D341Med (cell line): Measurements from ENCODE around the gene GTF3C1.
"Not testable (repeated sequence)": the region's sequence is repeated elsewhere in the genome, so short reads cannot be mapped to it uniquely, and the experiment has no call there.

Experiments used
- DNase-seq: peaks from one replicate; pipeline ENCODE4 v3.0.0; 2012; ENCODE audit warnings: low spot score

Gene GTF3C1

GRCh38 chr16:27549746-27550581, at the start of gene GTF3C1, which contains the start of gene KATNIP:
Gene GTF3C1, minus strand, starts transcription at chr16:27549913. Its CDS starts 23 bp downstream, at chr16:27549890.
Gene KATNIP, plus strand, starts transcription at chr16:27550144. Its CDS starts 27 bp downstream, at chr16:27550171.
- peak; percentile 100 for DNase-seq

- no peak for DNase-seq
Measured at GRCh38 chr16:27598931-27599565, 49.3 kb upstream of the GTF3C1 start.

GRCh38 chr16:27598220-27598619, 48.5 kb upstream of the GTF3C1 start:
- no peak for DNase-seq

- no peak for DNase-seq
Measured at GRCh38 chr16:27597361-27597760, 47.6 kb upstream of the GTF3C1 start.

GRCh38 chr16:27596411-27596810, 46.7 kb upstream of the GTF3C1 start:
- no peak for DNase-seq

DNA sequence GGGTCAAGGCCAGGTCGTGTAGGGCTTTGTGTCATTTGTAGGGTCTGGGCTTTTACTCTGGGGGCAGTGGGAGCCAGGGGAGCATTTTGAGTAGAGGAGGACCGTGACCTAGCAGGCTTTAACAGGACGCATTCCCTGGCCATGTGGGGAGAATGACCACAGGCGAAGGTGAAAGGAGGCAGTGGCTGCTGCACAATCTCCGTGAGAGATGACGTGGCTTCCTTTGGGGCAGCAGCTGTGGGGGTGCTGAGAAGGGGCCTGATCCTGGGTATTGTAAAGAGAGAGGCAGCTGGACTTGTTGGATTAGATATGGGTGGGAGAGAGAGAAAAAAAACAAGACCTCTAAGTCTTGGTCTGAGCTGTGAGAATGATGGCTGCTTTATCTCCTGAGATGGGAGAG, 46.3 kb upstream of the GTF3C1 start:
- no peak for DNase-seq

- DNase-seq: no peak
Measured at GRCh38 chr16:27595475-27595874, 45.8 kb upstream of the GTF3C1 start.

- DNase-seq: no peak
Measured at GRCh38 chr16:27591837-27592236, 42.1 kb upstream of the GTF3C1 start.

DNA sequence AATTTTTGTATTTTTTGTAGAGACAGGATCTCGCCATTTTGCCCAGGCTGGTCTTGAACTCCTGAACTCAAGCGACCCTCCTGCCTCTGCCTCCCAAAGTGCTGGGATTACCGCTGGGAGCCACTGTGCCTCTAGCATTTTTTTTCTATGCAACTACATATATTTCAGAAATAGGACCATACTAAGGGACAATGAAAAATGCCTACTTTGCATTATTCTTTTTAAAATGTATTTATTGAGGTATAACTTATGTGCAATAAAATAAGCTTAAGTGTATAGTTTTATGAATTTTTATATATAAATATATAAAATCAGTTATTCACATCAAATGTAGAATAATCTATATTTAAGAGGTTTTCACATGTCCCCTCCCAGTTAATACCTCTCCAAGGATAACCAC, 38.3 kb upstream of the GTF3C1 start:
- no peak for DNase-seq

DNA sequence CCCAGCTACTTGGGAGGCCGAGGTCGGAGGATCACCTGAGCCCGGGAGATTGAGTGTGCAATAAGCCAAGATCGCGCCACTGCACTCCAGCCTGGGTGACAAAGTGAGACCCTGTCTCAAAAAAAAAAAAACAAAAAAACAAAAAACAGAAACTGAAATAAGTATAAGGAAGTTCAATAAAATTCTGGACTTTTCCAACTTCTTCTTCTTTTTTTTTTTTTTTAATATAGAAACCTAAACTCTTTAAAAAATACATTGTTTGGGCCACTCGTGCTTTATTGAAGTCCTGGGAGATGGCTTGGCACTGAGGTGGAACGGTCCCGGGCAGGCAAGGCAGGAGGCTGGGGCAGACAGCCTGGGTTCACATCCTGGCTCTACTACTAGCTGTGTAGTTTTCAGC, 37.0 kb upstream of the GTF3C1 start:
- no peak for DNase-seq

- no peak for DNase-seq
Measured at GRCh38 chr16:27585200-27585599, 35.5 kb upstream of the GTF3C1 start.

DNA sequence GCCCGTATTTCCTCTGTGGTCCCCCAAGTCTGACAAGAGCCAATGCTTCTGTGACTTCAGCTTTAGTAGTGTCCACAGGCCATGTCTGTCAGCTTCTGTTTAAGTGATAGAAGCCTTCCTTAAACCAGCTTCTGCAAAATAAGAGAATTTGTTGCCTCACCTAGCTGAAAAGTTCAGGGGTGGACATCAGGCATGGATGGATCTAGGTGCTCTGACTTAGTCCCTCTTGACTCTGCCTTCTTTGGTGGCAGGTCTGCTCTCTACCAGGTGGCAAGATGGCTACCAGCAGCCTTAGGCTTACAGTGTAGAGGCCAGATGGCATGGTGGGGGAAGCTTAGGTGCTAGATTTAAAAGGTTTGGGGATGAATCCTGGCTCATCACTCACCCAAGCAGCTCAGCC, 33.9 kb upstream of the GTF3C1 start:
- peak; percentile 47 for DNase-seq

- no peak for DNase-seq
Measured at GRCh38 chr16:27582883-27583282, 33.2 kb upstream of the GTF3C1 start.

- no peak for DNase-seq
Measured at GRCh38 chr16:27579087-27579980, 29.6 kb upstream of the GTF3C1 start.

GRCh38 chr16:27576729-27577128, 27.0 kb upstream of the GTF3C1 start:
- no peak for DNase-seq

DNA sequence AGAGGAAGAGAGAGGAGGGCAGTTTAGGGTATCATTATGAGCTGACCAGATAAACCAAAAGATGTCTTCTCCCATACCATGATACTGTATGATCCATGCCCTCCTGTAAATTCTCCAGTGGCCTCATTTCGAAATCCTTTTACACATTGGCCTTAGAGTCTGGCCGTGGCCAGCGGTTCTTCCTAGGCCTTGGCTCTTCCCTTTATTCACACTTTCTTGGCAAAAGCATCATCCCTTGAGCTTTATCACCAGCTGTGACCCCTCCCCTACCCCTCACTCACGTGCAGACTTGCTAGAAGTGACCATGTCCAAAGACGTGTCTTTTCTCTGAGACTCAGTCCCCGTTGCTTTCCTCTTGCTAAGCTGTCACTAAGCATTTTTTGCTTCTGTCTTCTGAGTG, 23.0 kb upstream of the GTF3C1 start:
- DNase-seq: no peak

DNA sequence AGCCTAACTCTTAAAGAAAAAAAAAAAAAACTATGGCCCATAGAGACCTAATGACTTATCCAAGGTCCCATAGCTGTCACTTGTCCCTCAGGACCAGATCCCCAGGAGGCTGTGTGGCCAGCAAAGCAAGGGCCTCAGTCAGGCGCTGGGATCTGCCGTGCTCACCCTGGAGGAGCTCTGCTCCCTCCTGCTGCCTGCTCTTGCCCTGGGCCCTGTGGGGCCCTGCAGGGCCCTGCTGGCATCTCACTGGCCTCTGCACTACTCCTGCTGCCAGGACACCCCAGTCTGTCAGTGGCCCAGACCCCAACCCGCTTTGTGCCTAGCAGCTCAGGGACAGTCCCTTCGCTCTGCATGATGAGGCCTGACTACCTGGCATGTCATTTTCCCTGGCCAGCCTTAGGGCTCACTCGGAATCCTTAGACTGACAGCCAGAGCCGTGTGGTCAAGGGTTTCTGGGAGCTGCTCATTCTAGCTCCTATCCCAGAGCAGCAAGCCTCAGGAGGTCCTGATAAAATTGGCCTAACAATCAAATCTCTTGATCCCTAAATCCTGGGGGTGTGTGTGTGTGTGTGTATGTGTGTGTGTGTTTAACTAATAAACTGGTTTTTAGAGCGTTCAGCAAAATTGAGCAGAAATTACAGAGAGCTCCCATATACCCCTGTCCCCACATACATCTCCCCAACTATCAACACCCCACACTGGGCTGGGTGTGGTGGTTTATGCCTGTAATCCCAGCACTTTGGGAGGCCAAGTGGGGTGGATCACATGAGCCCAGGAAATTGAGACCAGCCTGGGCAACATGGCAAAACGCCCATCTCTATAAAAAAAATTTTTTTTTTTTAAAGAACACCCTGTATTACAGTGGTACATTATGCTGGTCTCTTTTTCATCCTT, 22.0 kb upstream of the GTF3C1 start:
- no peak for DNase-seq

- not testable (repeated sequence) for DNase-seq
Measured at GRCh38 chr16:27570986-27571385, 21.3 kb upstream of the GTF3C1 start.

- no peak for DNase-seq
Measured at GRCh38 chr16:27568077-27568476, 18.4 kb upstream of the GTF3C1 start.

- no peak for DNase-seq
Measured at GRCh38 chr16:27566417-27566816, 16.7 kb upstream of the GTF3C1 start.

DNA sequence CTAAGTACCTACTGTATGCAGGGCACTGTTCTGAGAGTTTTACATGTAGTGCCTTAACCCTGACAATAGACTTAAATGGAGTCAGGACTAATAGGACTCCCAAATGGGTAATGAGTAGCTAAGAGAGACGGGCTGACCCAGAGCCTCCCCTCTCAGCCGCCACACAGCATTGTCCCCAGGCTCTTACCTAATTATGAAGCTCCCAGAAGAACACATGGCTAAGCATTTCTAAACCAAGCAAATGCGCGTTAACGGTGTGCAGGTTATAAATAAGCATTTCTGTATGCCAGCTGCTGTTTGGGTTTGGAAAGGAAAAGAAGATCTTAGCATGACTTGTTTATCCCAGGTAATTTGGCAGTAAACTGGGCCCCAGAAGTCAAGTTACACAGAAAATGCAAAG, 14.5 kb upstream of the GTF3C1 start:
- no peak for DNase-seq
